Left renal pelvis (tissue), 4 donors: ENCODE measurements around the gene PANK1. TPM values are rescaled to one million over a fixed set of nuclear protein-coding genes. Genes with fewer than 3 reads are reported as not detected.
A peak's percentile ranks its signal among the peaks of the same experiment; 100 is the strongest.
"Not testable (repeated sequence)": the region's sequence is repeated elsewhere in the genome, so short reads cannot be mapped to it uniquely, and the experiment has no call there.

Source experiments
- DNase-seq, 4 donors: peaks; one replicate each; pipeline ENCODE4 v3.0.0-alpha.2; 2013; ENCODE audit warnings: low read depth in 4 of 4, low spot score in 3 of 4
- polyA plus RNA-seq, 4 donors: library from polyadenylated mRNA; unstranded; fragments of 120-200 nt; gene quantifications; one replicate each; pipeline ENCODE4 v1.2.1, GENCODE V29; 2013; ENCODE audit not compliant: insufficient read length in 4 of 4

PANK1 gene
- polyA plus RNA-seq, 4 donors, result 16.6 to 51.3 (median 47.1) TPM

GRCh38 chr10:89576022-89576421 is 69.0 kb downstream of the PANK1 start:
- DNase-seq, result no peak

- DNase-seq, result no peak
These were observed 70.0 kb downstream of the PANK1 start for GRCh38 chr10:89575031-89575430.

GRCh38 chr10:89574368-89574767 is 70.7 kb downstream of the PANK1 start:
- no peak for DNase-seq

GRCh38 chr10:89567576-89568245 is 77.3 kb downstream of the PANK1 start:
- no peak for DNase-seq

GRCh38 chr10:89566992-89567391 is 78.0 kb downstream of the PANK1 start:
- no peak for DNase-seq

GRCh38 chr10:89566095-89566950 is 78.7 kb downstream of the PANK1 start:
- no peak for DNase-seq

- DNase-seq, result no peak
These were observed 79.9 kb downstream of the PANK1 start for GRCh38 chr10:89565180-89565579.

- peak in 2 of 4 donors; percentile 22 for DNase-seq
These were observed 81.1 kb downstream of the PANK1 start for GRCh38 chr10:89563861-89564478.

- no peak for DNase-seq
These were observed 81.7 kb downstream of the PANK1 start for GRCh38 chr10:89563311-89563710.

GRCh38 chr10:89556600-89556999 is 88.4 kb downstream of the PANK1 start:
- DNase-seq, result no peak

GRCh38 chr10:89555688-89556445 is 89.2 kb downstream of the PANK1 start:
- DNase-seq, result no peak

GRCh38 chr10:89554433-89554832 is 90.6 kb downstream of the PANK1 start:
- DNase-seq, result no peak

- DNase-seq, result no peak
These were observed 91.8 kb downstream of the PANK1 start for GRCh38 chr10:89553064-89553734.

- no peak for DNase-seq
These were observed 92.8 kb downstream of the PANK1 start for GRCh38 chr10:89552213-89552612.

GRCh38 chr10:89550509-89550908 is 94.5 kb downstream of the PANK1 start:
- no peak for DNase-seq

GRCh38 chr10:89549510-89549909 is 95.5 kb downstream of the PANK1 start:
- no peak for DNase-seq

- no peak for DNase-seq
These were observed 96.4 kb downstream of the PANK1 start for GRCh38 chr10:89548673-89549072.

GRCh38 chr10:89547853-89548513 is 97.1 kb downstream of the PANK1 start:
- no peak for DNase-seq

- DNase-seq, result not testable (repeated sequence)
These were observed 98.4 kb downstream of the PANK1 start for GRCh38 chr10:89546651-89547050.

GRCh38 chr10:89543841-89544240 is 101.2 kb downstream of the PANK1 start:
- no peak for DNase-seq
